Adrenal gland (tissue), 5 donors: Measurements from ENCODE around the gene SNX5.

Experiments
- POLR2A ChIP-seq, 2 donors: fragments of 450-650 bp; IDR thresholded peaks; one replicate each; pipeline ENCODE4 v1.6.1; 2017; ENCODE audit warnings: antibody characterized with exemption in 2 of 2, mild to moderate bottlenecking in 2 of 2, moderate library complexity in 1 of 2
- TF ChIP-seq, protein P1 (sequence below), 6 experiments: fragments of 450-650 bp in 4 of 6; fragments of 200-600 bp in 2 of 6; sonication (generic) in 1 of 6; IDR thresholded peaks; 1 replicate in 5 of 6; 2 replicates in 1 of 6; pipeline versions ENCODE4 v1.5.1 to v1.8.0; 2016 to 2021; ENCODE audit warnings: antibody characterized with exemption in 6 of 6, mild to moderate bottlenecking in 2 of 6, moderate library complexity in 1 of 6
- donor health status: DM: no; HTN: no; CAD: no.

DNA sequence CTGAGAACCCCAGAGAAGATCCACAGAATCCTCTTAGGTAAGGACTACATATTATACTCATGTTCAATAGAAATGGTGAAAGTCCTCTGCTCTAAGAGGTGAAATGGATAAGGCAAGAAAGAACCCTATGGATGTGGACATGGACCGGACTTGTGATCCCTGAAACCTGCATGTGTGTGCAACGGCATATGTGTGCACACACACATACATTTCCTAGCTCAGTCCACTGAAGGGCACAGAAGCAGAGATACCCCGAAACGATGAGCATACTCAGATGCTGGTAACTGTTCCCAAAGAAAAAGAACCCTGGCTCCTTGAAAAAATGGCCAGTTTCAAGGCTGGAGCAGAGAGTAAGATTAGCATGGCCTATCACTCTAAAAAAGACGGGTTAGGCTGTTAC is 22.6 kb downstream of the SNX5 start:
- TF ChIP-seq, protein P1, sequence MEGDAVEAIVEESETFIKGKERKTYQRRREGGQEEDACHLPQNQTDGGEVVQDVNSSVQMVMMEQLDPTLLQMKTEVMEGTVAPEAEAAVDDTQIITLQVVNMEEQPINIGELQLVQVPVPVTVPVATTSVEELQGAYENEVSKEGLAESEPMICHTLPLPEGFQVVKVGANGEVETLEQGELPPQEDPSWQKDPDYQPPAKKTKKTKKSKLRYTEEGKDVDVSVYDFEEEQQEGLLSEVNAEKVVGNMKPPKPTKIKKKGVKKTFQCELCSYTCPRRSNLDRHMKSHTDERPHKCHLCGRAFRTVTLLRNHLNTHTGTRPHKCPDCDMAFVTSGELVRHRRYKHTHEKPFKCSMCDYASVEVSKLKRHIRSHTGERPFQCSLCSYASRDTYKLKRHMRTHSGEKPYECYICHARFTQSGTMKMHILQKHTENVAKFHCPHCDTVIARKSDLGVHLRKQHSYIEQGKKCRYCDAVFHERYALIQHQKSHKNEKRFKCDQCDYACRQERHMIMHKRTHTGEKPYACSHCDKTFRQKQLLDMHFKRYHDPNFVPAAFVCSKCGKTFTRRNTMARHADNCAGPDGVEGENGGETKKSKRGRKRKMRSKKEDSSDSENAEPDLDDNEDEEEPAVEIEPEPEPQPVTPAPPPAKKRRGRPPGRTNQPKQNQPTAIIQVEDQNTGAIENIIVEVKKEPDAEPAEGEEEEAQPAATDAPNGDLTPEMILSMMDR (IDR thresholded peaks at IDR 0.05) = no peak
- no peak for TF ChIP-seq POLR2A (IDR thresholded peaks at IDR 0.05)
